GM12891 (cell line): ENCODE data around the gene RNF138.
A peak's percentile ranks its signal among the peaks of the same experiment; 100 is the strongest.
"Not testable (repeated sequence)": the region's sequence is repeated elsewhere in the genome, so short reads cannot be mapped to it uniquely, and the experiment has no call there.

Source experiments
- DNase-seq: peaks from one replicate; pipeline ENCODE4 v3.0.0; 2011; ENCODE audit warnings: low spot score; ENCODE audit not compliant: insufficient read length
- FAIRE-seq: peaks from 2 replicates; lab custom pipeline; 2011; peaks lifted over from hg19 to GRCh38; lab: Jason Lieb, UNC
- PAX5 ChIP-seq: IDR thresholded peaks from 2 replicates; pipeline ENCODE4 v1.6.1; 2011; ENCODE audit warnings: low read length, moderate library complexity, mild to moderate bottlenecking; ENCODE audit not compliant: insufficient read depth, severe bottlenecking
- POLR2A ChIP-seq: IDR thresholded peaks from 2 replicates; pipeline ENCODE4 v1.6.1; 2011; ENCODE audit warnings: low read depth, low read length, control low read depth
- POLR2AphosphoS5 ChIP-seq: IDR thresholded peaks from 2 replicates; pipeline ENCODE4 v1.6.1; 2011; ENCODE audit warnings: low read depth, low read length, control low read depth
- POU2F2 ChIP-seq: IDR thresholded peaks from 2 replicates; pipeline ENCODE4 v1.6.1; 2011; ENCODE audit warnings: low read depth, mild to moderate bottlenecking, control low read depth, low read length, moderate library complexity
- SPI1 ChIP-seq: IDR thresholded peaks from 2 replicates; pipeline ENCODE4 v1.6.1; 2011; ENCODE audit warnings: low read depth, low read length, control low read depth
- TAF1 ChIP-seq: IDR thresholded peaks from 2 replicates; pipeline ENCODE4 v1.6.1; 2011; ENCODE audit warnings: low read depth, low read length, control low read depth

Gene RNF138

DNA sequence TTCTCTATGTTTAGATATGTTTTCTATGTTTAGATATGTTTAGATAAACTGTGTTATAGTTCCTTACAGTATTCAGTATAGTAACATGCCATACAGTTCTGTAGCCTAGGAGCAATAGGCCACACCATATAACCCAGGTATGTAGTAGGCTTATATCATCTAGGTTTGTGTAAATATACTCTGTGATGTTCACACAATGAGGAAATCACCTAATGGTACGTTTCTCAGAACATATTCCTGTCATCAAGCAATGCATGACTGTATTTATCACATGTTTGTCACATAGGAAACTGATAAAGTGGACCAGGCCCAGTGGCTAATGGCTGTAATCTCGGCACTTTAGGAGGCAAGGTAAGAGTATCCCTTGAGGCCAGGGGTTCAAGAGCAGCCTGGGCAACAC, 44.0 kb downstream of the RNF138 start:
- TF ChIP-seq SPI1 (no peak), POU2F2 (no peak), TAF1 (no peak), PAX5 (no peak), POLR2A (no peak), POLR2AphosphoS5 (no peak)
- no peak for DNase-seq
- no peak for FAIRE-seq

DNA sequence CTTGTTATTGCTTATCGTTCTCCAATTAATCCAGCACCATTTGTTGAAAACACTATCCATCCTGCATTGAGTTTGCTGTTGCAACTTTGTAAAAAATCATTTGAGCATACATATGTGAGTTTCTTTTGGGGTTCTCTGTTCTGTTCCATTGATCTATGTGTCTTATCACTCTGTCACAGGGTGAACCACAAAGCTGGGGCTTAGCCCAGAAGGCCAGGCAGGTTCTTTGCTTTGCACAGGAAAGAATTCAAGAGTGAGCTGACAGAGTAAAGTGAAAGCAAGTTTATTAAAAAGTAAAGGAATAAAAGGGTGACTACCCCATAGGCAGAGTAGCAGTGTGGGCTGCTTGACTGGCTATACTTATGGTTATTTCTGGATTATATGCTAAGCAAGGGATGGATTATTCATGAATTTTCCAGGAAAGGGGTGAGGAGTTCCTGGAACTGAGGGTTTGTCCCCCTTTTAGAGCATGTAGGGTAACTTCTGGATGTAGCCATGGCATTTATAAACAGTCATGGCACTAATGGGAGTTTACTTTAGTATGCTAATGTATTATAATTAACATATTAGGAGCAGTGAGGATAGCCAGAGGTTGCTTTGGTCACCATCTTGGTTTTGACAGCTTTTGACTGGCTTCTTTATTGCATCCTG, 46.8 kb downstream of the RNF138 start:
- DNase-seq (no peak), FAIRE-seq (no peak)
- TF ChIP-seq POLR2A (no peak), POLR2AphosphoS5 (no peak), POU2F2 (no peak), PAX5 (no peak), TAF1 (no peak), SPI1 (no peak)

DNA sequence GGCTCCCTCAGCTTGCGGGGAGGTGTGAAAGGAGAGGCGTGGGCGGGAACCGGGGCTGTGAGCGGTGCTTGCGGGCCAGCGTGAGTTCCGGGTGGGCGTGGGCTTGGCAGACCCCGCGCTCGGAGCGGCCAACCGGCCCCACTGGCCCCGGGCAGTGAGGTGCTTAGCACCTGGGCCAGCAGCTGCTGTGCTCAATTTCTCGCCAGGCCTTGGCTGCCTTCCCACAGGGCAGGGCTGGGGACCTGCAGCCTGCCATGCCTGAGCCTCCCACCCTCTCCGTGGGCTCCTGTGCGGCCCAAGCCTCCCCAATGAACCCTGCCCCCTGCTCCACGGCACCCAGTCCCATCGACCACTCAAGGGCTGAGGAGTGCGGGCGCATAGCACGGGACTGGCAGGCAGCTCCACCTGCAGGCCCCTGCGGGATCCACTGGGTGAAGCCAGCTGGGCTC, 48.2 kb downstream of the RNF138 start:
- DNase-seq (no peak), FAIRE-seq (no peak)
- no peak for TF ChIP-seq PAX5
- TF ChIP-seq TAF1 = no peak
- no peak for TF ChIP-seq POU2F2
- TF ChIP-seq POLR2AphosphoS5 = no peak
- TF ChIP-seq SPI1 = no peak
- no peak for TF ChIP-seq POLR2A

DNA sequence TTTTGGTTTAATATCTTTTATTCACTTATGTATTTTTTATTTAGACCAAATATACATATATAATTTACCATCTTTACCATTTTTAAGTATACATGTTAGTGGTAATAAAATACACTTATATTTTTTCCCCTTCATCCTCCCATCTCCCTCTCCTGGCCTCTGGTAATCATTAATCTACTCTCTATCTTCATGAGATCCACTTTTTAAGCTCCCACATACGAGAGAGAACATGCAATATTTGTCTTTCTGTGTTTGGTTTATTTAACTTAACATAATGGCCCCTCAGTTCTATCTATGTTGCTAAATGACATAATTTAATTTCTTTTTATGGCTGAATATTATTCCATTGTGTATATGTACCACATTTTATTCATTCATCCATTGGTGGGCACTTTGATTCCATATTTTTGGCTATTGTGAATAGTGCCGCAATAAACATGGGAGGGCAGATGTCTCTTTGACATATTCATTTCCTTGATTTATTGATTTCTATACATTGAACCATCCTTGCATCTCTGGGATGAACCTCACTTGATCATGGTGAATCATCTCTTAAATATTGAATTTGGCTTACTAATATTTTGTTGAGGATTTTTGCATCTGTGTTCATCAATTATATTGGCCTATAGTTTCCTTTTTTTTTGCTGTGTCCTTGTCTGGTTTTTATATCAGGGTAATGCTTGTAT, 56.7 kb downstream of the RNF138 start:
- no peak for DNase-seq
- TF ChIP-seq POLR2AphosphoS5 (no peak), POU2F2 (no peak), SPI1 (no peak), POLR2A (no peak), PAX5 (no peak), TAF1 (no peak)
- FAIRE-seq = no peak

DNA sequence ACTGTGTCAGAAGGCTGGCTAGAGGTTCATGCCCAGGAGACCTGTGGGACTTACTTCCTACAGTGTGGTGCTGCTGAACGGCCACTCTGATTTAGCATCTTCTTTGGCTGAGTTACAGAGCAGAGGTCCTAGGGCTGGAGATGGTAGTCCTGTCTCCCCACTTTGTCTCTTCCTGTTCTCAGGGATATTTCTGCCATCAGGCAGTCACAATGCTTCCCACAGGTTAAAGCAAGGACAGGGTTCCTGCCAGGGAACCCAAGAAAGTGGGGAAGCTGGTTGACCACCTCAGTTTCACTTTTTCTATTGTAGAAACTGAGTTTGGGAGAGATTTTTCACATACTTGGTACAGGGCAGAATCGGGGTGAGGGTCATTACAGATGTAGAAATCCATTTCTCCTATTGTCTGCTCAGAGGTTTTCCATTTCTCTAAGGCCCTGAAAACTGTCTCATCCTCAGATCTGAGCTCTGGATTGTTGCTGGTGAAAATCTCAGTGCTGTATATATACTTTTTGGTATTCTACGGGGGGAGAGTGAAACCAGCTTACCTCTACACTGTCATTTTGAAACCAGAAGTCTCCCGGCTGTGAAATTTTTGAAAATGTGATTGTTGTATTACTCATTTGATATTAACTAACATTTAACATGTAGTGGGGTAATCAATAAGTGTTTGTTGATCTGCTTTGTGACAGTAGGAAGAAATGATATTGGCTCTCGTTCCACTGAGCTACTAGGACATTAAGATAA, 61.2 kb downstream of the RNF138 start:
- peak; percentile 64 for FAIRE-seq
- DNase-seq = no peak
- TF ChIP-seq PAX5 (no peak), POLR2A (no peak), TAF1 (no peak), POU2F2 (no peak), POLR2AphosphoS5 (no peak), SPI1 (no peak)

DNA sequence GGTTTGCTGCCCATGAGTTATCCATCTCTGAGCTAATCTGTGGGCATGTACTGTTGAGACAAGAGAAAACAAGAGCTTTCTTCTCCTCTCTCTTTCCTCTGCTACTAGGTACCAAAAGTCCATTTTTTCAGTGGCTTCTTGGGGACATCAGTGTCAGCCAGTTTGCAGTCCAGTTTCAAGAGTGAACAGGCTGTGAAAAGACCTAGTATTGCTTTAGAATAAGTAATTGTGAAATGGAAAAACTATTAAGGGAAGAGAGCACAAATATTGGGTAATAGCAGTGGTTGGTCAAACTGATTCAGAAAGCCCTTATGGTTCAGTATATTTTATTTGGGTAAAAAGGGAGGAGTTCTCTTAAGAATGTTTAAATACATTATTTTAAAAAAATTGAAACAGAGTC, 65.2 kb downstream of the RNF138 start:
- no peak for DNase-seq
- TF ChIP-seq TAF1 (no peak), POLR2AphosphoS5 (no peak), PAX5 (no peak), SPI1 (no peak), POU2F2 (no peak), POLR2A (no peak)
- FAIRE-seq = no peak

DNA sequence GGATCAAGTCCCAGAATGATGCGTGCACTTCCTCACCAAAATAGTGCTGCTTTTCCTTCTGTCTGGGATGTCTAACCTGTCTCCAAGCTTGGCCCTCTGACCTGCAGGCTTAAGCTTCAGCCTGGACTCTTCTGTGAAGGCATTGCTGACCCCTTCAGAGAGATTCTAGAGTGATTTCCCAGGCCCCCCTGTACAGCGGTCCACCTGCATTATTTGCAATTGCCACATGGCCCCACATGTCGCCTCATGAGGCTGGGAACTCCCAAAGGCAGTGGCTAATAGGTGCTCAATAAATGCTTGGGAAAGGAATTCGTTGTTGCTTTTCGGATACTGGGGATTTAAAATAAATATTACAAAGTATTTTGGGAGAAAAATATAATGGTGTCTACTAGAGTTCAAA, 65.9 kb downstream of the RNF138 start:
- TF ChIP-seq SPI1 (0 out of 2 replicates have a peak, but pooled peaks have one; percentile 2), POLR2AphosphoS5 (no peak)
- no peak for FAIRE-seq
- no peak for DNase-seq

DNA sequence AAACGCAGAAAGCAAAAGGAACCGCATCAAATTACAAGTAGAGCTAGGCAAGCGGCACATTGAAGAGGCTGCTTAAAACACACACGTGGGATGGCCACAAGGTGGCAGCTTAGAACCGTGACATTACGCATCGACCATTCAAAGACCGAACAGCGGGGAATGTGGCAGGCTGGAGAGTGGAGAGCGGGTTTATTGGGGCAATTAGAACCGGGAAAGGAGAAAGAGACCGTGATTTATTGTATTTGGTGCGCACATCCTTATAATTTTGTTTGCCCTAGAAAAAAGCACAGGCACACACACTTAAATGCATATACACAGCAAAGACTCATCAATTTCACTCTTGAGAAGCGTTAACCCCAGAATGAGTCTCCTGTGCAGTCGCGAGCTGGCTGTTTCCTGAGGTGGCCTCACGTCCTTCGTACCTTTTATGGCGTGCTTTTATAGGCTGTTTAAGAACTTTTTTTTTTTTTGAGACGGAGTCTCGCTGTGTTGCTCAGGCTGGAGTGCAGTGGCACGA, 66.5 kb downstream of the RNF138 start:
- FAIRE-seq (peak; percentile 95), DNase-seq (peak; percentile 43)
- TF ChIP-seq POLR2AphosphoS5 (no peak), POLR2A (no peak), TAF1 (no peak), PAX5 (no peak), SPI1 (no peak), POU2F2 (no peak)

DNA sequence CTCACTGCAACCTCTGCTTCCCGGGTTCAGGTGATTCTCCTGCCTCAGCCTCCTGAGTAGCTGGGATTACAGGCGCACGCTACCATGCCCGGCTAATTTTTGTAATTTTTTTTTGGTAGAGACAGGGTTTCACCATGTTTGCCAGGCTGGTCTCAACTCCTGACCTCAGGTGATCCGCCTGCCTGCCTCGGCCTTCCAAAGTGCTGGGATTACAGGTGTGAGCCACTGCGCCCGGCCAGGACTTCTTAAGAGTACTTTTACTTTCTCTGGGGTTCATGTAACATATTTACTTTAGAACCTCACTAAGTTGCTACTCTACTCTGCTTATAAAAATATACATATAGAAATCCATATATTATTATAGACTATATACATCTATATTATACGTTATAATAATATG, 67.0 kb downstream of the RNF138 start:
- FAIRE-seq, DNase-seq: not testable (repeated sequence)
